ENCODE data around the gene PCDHA5.
"Not testable (repeated sequence)": the region's sequence is repeated elsewhere in the genome, so short reads cannot be mapped to it uniquely, and the experiment has no call there.

The PCDHA5 gene

DNA sequence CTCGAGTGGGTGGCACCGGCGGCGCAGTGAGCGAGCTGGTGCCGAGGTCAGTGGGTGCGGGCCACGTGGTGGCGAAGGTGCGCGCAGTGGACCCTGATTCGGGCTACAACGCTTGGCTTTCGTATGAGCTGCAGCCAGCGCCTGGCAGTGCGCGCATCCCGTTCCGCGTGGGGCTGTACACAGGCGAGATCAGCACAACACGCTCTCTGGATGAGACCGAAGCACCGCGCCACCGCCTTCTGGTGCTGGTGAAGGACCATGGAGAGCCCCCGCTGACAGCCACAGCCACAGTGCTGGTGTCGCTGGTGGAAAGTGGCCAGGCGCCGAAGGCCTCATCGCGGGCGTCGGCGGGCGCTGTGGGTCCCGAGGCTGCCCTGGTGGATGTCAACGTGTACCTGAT, 2.1 kb downstream of the PCDHA5 start:
- DNase-seq (ENCODE audit: low read depth): no peak

DNA sequence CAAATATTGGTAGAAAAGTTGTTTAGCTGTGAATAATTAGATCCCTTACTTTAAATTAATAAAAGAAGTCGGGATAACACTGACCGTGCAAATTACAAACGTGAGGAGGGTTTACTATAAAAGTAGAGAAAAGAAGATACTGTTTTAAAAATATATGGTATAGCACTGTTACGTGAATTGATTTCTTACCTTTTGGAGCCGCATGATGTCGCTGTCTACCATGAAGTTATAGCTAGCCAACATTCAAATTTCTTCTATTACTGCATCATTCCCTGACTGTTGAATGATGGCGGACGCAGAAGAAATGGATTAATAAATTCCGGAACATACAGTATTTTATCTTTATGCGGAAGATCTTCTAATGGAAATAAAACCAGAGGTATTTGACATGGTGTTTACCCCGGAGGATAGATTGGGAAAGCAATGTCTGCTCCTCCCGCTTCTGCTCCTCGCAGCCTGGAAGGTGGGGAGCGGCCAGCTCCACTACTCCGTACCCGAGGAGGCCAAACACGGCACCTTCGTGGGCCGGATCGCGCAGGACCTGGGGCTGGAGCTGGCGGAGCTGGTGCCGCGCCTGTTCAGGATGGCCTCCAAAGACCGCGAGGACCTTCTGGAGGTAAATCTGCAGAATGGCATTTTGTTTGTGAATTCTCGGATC, 6.4 kb downstream of the PCDHA5 start, which contains the start of gene PCDHA6:
Gene PCDHA6 (plus strand): TSS at position 257 of the 658 bp plus-strand sequence. CDS start 132 bp downstream, at position 389.
- no peak for DNase-seq (ENCODE audit: low read depth)

DNA sequence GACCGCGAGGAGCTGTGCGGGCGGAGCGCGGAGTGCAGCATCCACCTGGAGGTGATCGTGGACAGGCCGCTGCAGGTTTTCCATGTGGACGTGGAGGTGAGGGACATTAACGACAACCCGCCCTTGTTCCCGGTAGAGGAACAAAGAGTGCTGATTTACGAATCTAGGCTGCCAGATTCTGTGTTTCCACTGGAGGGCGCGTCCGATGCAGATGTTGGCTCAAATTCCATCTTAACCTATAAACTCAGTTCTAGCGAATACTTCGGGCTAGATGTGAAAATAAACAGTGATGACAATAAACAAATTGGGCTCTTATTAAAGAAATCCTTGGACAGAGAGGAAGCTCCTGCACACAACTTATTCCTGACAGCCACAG, 6.9 kb downstream of the PCDHA5 start:
- no peak for DNase-seq (ENCODE audit: low read depth)

DNA sequence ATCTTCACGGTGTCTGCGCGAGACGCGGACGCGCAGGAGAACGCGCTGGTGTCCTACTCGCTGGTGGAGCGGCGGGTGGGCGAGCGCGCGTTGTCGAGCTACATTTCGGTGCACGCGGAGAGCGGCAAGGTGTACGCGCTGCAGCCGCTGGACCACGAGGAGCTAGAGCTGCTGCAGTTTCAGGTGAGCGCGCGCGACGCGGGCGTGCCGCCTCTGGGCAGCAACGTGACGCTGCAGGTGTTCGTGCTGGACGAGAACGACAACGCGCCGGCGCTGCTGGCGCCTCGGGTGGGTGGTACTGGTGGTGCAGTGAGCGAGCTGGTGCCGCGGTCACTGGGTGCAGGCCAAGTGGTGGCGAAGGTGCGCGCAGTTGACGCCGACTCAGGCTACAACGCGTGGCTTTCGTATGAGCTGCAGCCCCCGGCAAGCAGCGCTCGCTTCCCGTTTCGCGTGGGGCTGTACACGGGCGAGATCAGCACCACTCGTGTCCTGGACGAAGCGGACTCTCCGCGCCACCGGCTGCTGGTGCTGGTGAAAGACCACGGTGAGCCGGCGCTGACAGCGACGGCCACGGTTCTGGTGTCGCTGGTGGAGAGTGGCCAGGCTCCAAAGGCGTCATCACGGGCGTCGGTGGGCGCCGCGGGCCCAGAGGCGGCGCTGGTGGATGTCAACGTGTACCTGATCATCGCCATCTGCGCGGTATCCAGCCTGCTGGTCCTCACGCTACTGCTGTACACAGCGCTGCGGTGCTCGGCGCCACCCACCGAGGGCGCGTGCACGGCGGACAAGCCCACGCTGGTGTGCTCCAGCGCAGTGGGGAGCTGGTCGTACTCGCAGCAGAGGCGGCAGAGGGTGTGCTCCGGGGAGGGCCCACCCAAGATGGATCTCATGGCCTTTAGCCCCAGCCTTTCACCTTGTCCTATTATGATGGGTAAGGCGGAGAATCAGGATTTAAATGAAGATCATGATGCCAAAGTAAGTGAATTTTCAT, 8.4 kb downstream of the PCDHA5 start:
- DNase-seq (ENCODE audit: low read depth): not testable (repeated sequence)

DNA sequence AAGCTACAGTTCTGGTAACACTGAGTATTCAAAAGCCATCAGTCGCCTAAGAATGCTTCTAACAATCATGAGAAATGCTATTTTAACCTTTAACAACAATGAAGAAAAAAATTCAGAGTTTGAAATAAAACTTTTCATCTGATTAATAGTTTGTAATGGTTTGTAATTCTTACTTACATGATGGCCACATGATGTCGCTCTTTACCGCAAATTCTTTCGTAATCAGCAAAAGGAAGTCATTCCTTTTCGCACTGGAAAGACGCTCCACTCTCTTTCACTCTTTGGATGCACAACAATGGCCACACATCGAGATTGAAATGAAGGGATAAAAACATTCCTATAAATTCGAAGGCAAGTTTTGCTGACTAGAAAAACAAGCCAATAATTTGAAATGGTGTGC, 12.6 kb downstream of the PCDHA5 start, which contains the start of gene PCDHA7:
Gene PCDHA7 (plus strand): TSS at position 277 of the 400 bp plus-strand sequence. CDS start 115 bp downstream, at position 392.
- DNase-seq (ENCODE audit: low read depth): no peak

DNA sequence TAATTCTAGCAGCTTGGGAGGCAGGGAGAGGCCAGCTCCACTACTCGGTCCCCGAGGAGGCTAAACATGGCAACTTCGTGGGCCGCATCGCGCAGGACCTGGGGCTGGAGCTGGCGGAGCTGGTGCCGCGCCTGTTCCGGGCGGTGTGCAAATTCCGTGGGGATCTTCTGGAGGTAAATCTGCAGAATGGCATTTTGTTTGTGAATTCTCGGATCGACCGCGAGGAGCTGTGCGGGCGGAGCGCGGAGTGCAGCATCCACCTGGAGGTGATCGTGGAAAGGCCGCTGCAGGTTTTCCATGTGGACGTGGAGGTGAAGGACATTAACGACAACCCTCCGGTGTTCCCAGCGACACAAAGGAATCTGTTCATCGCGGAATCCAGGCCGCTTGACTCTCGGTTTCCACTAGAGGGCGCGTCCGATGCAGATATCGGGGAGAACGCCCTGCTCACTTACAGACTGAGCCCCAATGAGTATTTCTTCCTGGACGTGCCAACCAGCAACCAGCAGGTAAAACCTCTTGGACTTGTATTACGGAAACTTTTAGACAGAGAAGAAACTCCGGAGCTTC, 13.1 kb downstream of the PCDHA5 start:
- DNase-seq (ENCODE audit: low read depth): not testable (repeated sequence)

DNA sequence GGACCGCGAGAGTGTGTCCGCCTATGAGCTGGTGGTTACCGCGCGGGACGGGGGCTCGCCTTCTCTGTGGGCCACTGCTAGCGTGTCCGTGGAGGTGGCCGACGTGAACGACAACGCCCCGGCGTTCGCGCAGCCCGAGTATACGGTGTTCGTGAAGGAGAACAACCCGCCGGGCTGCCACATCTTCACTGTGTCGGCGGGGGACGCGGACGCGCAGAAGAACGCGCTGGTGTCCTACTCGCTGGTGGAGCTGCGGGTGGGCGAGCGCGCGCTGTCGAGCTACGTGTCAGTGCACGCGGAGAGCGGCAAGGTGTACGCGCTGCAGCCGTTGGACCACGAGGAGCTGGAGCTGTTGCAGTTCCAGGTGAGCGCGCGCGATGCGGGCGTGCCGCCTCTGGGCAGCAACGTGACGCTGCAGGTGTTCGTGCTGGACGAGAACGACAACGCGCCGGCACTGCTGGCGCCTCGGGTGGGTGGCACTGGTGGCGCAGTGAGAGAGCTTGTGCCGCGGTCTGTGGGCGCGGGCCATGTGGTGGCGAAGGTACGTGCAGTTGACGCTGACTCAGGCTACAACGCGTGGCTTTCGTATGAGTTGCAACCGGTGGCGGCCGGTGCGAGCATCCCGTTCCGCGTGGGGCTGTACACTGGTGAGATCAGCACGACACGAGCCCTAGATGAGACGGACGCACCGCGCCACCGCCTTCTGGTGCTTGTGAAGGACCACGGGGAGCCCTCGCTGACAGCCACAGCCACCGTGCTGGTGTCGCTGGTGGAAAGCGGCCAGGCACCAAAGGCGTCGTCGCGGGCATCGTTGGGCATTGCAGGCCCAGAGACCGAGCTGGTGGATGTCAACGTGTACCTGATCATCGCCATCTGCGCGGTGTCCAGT, 14.5 kb downstream of the PCDHA5 start:
- DNase-seq (ENCODE audit: low read depth): no peak

DNA sequence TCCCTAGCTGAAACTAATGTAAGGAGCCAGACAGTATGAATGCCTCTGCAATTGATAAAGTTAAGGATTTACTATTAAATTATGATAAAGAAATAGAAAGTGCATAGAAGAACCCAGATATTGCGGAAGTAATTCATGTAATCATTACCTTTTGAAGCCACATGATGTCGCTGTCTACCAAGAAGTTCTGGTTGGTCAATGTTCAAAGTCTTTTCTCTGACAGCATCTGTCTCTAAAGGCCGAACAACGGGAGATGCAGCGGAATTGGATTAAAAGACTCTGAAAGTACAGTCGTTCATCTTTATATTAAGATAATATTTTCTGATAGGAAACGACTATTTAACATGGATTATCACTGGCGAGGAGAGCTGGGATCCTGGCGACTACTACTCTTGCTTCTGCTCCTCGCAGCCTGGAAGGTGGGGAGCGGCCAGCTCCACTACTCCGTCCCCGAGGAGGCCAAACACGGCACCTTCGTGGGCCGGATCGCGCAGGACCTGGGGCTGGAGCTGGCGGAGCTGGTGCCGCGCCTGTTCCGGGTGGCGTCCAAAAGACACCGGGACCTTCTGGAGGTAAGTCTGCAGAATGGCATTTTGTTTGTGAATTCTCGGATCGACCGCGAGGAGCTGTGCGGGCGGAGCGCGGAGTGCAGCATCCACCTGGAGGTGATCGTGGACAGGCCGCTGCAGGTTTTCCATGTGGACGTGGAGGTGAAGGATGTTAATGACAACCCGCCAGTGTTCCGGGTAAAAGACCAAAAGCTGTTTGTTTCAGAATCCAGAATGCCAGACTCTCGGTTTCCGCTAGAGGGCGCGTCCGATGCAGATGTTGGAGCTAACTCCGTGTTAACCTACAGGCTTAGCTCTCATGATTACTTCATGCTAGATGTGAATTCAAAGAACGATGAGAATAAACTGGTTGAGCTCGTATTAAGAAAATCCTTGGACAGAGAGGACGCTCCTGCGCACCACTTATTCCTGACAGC, 19.9 kb downstream of the PCDHA5 start, which contains the start of gene PCDHA8:
Gene PCDHA8 (plus strand): TSS at position 210 of the 985 bp plus-strand sequence. CDS start 135 bp downstream, at position 345.
- DNase-seq (ENCODE audit: low read depth): no peak

DNA sequence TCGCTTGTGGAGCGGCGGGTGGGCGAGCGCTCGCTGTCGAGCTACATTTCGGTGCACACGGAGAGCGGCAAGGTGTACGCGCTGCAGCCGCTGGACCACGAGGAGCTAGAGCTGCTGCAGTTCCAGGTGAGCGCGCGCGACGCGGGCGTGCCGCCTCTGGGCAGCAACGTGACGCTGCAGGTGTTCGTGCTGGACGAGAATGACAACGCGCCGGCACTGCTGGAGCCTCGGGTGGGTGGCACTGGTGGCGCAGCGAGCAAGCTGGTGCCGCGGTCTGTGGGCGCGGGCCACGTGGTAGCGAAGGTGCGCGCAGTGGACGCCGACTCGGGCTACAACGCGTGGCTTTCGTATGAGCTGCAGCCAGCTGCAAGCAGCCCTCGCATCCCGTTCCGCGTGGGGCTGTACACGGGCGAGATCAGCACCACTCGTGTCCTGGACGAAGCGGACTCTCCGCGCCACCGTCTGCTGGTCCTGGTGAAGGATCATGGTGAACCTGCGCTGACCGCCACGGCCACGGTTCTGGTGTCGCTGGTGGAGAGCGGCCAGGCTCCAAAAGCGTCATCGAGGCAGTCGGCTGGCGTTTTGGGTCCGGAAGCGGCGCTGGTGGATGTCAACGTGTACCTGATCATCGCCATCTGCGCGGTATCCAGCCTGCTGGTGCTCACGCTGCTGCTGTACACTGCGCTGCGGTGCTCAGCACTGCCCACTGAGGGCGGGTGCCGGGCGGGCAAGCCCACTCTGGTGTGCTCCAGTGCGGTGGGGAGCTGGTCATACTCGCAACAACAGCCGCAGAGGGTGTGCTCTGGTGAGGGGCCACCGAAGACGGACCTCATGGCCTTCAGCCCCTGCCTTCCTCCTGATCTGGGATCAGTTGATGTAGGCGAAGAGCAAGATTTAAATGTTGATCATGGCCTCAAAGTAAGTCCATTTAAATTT, 21.7 kb downstream of the PCDHA5 start:
- DNase-seq (ENCODE audit: low read depth): no peak

DNA sequence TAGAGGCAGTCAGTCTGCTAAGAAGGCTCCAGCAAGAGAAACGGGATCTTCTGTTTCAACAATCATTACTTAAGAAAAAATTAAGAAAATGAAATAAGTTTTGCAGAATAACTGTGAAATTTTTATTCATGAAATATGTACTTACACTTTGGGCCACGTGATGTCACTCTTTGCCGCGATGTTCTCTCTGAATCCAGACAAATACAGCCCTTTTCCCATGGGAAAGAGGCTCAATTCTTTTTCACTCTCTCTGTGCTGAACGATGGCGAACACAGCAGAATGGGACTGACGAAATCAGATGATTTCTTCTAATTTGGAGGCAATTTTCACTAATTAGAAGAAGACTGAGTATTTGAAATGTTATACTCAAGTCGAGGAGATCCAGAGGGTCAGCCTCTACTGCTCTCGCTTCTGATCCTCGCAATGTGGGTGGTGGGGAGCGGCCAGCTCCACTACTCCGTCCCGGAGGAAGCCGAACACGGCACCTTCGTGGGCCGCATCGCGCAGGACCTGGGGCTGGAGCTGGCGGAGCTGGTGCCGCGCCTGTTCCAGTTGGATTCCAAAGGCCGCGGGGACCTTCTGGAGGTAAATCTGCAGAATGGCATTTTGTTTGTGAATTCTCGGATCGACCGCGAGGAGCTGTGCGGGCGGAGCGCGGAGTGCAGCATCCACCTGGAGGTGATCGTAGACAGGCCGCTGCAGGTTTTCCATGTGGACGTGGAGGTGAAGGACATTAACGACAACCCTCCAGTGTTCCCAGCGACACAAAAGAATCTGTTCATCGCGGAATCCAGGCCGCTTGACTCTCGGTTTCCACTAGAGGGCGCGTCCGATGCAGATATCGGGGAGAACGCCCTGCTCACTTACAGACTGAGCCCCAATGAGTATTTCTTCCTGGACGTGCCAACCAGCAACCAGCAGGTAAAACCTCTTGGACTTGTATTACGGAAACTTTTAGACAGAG, 27.0 kb downstream of the PCDHA5 start, which contains the start of gene PCDHA9:
Gene PCDHA9 (plus strand): TSS at position 244 of the 964 bp plus-strand sequence. CDS start 114 bp downstream, at position 358.
- not testable (repeated sequence) for DNase-seq (ENCODE audit: low read depth)

DNA sequence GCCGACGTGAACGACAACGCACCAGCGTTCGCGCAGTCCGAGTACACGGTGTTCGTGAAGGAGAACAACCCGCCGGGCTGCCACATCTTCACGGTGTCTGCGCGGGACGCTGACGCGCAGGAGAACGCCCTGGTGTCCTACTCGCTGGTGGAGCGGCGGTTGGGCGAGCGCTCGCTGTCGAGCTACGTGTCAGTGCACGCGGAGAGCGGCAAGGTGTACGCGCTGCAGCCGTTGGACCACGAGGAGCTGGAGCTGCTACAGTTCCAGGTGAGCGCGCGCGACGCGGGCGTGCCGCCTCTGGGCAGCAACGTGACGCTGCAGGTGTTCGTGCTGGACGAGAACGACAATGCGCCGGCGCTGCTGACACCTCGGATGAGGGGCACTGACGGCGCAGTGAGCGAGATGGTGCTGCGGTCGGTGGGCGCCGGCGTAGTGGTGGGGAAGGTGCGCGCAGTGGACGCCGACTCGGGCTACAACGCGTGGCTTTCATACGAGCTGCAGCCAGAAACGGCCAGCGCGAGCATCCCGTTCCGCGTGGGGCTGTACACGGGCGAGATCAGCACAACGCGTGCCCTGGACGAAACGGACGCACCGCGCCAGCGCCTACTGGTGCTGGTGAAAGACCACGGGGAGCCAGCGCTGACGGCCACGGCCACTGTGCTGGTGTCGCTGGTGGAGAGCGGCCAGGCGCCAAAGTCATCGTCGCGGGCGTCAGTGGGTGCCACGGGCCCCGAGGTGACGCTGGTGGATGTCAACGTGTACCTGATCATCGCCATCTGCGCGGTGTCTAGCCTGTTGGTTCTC, 28.6 kb downstream of the PCDHA5 start:
- not testable (repeated sequence) for DNase-seq (ENCODE audit: low read depth)

DNA sequence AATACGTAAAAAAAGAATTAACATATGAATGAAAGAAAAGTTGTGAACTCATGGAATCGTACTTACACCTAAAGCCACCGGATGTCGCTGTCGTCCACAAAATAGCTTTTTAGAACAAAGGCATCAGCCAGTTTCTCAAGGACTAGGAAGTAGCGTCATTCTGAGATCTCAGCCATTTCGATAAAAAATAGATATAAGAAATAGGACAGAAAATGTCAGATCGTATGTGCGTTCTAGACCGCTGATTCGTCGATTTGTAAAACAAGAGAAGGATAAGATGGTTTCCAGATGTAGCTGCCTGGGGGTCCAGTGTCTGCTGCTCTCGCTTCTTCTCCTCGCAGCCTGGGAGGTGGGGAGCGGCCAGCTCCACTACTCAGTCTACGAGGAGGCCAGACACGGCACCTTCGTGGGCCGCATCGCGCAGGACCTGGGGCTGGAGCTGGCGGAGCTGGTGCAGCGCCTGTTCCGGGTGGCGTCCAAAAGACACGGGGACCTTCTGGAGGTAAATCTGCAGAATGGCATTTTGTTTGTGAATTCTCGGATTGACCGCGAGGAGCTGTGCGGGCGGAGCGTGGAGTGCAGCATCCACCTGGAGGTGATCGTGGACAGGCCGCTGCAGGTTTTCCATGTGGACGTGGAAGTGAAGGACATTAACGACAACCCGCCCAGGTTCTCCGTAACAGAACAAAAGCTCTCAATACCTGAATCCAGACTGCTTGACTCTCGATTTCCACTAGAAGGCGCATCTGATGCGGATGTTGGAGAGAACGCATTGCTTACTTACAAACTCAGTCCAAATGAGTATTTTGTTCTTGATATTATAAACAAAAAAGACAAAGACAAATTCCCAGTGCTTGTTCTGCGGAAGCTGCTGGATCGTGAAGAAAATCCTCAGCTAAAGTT, 34.6 kb downstream of the PCDHA5 start, which contains the start of gene PCDHA10:
Gene PCDHA10 (plus strand): TSS at position 126 of the 903 bp plus-strand sequence. CDS start 152 bp downstream, at position 278.
- no peak for DNase-seq (ENCODE audit: low read depth)

DNA sequence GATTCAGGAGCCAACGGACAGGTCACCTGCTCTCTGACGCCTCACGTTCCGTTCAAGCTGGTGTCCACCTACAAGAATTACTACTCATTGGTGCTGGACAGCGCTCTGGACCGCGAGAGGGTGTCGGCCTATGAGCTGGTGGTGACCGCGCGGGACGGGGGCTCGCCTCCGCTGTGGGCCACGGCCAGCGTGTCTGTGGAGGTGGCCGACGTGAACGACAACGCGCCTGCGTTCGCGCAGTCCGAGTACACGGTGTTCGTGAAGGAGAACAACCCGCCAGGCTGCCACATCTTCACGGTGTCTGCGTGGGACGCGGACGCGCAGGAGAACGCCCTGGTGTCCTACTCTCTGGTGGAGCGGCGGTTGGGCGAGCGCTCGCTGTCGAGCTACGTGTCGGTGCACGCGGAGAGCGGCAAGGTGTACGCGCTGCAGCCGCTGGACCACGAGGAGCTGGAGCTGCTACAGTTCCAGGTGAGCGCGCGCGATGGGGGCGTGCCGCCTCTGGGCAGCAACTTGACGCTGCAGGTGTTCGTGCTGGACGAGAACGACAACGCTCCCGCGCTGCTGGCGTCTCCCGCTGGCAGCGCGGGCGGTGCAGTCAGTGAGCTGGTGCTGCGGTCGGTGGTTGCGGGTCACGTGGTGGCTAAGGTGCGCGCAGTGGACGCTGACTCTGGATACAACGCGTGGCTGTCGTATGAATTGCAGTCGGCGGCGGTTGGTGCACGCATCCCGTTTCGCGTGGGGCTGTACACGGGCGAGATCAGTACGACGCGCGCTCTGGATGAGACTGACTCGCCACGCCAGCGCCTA, 36.0 kb downstream of the PCDHA5 start:
- DNase-seq (ENCODE audit: low read depth): no peak

DNA sequence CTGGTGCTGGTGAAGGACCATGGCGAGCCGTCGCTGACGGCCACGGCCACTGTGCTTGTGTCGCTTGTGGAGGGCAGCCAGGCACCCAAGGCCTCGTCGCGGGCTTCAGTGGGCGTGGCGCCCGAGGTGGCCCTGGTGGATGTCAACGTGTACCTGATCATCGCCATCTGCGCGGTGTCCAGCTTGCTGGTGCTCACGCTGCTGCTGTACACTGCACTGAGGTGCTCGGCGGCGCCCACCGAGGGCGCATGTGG, 36.5 kb downstream of the PCDHA5 start:
- DNase-seq (ENCODE audit: low read depth): no peak

Data from stimulated activated CD8-positive, alpha-beta memory T cell treated with anti-CD3 and anti-CD28 coated beads, Interleukin-7, amount 100 ng/mL, for 24 hours (primary cell).